ENCODE data around the gene SH3YL1.

Gene SH3YL1
- 41.5 to 75.0 reads per million in 2 donors for total RNA-seq

GRCh38 chr2:263774-264492 is at the start of gene SH3YL1:
SH3YL1 (minus strand) TSS chr2:264032; CDS start chr2:263984, 48 bp downstream.
- peak; percentile 36 to 67 (median 56) for DNase-seq

- DNase-seq = no peak
Observed at GRCh38 chr2:310994-311393, 47.2 kb upstream of the SH3YL1 start.

- no peak for DNase-seq
Observed at GRCh38 chr2:309954-310510, 46.2 kb upstream of the SH3YL1 start.

- DNase-seq = no peak
Observed at GRCh38 chr2:309148-309953, 45.5 kb upstream of the SH3YL1 start.

GRCh38 chr2:305366-305765 is 41.5 kb upstream of the SH3YL1 start:
- no peak for DNase-seq

- no peak for DNase-seq
Observed at GRCh38 chr2:296354-296753, 32.5 kb upstream of the SH3YL1 start.

GRCh38 chr2:295090-295489 is 31.3 kb upstream of the SH3YL1 start:
- no peak for DNase-seq

GRCh38 chr2:290090-290722 is 26.4 kb upstream of the SH3YL1 start:
- peak in 4 of 5 experiments; percentile 12 to 38 (median 26) for DNase-seq

- no peak for DNase-seq
Observed at GRCh38 chr2:289362-290089, 25.7 kb upstream of the SH3YL1 start.

GRCh38 chr2:288758-289361 is 25.0 kb upstream of the SH3YL1 start:
- no peak for DNase-seq

GRCh38 chr2:287911-288757 is 24.3 kb upstream of the SH3YL1 start, which contains the start of gene ALKAL2:
ALKAL2 (minus strand) TSS chr2:288091; CDS start chr2:287835, 256 bp downstream.
- peak in 1 of 5 experiments; percentile 38 for DNase-seq

GRCh38 chr2:287471-287885 is 23.6 kb upstream of the SH3YL1 start:
- DNase-seq = peak in 1 of 5 experiments; percentile 36

- DNase-seq = no peak
Observed at GRCh38 chr2:286774-287392, 23.1 kb upstream of the SH3YL1 start.

- DNase-seq = no peak
Observed at GRCh38 chr2:286035-286434, 22.2 kb upstream of the SH3YL1 start.

GRCh38 chr2:285531-285930 is 21.7 kb upstream of the SH3YL1 start:
- DNase-seq = no peak

GRCh38 chr2:284896-285492 is 21.2 kb upstream of the SH3YL1 start:
- no peak for DNase-seq

GRCh38 chr2:283996-284794 is 20.4 kb upstream of the SH3YL1 start:
- DNase-seq = no peak

- DNase-seq = no peak
Observed at GRCh38 chr2:282371-283263, 18.8 kb upstream of the SH3YL1 start.

Data from T-helper 2 cell (primary cell).